ENCODE data around the gene MAFG.

DNA sequence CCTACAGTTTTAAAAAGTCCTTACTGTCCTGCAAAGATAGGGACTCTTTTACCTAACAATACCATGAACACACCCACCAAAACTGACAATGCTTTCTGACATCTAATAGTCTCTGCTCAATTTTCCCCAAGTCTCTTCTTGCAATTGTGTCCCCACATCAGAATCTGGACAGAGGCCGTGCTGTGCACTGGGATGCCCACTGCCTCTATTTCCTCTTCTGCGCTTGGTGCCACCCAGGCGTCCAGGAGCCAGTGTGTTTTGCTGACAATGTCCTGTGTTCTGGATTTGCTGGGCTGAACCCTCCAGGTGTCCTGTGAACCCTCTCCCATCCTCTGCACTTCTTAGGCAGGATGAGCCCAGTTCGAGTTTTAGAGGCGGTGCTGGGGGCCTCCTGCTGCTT, 50.0 kb downstream of the MAFG start:
- no peak for TF ChIP-seq CTCF (IDR thresholded peaks at IDR 0.05)
- TF ChIP-seq HMGA2 (CRISPR knock-in tag; IDR thresholded peaks at IDR 0.05) = no peak
- no peak for TF ChIP-seq ZNF219 (CRISPR knock-in tag; IDR thresholded peaks at IDR 0.05; ENCODE audit: borderline replicate concordance)
- TF ChIP-seq, protein P1, sequence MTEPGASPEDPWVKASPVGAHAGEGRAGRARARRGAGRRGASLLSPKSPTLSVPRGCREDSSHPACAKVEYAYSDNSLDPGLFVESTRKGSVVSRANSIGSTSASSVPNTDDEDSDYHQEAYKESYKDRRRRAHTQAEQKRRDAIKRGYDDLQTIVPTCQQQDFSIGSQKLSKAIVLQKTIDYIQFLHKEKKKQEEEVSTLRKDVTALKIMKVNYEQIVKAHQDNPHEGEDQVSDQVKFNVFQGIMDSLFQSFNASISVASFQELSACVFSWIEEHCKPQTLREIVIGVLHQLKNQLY (CRISPR knock-in tag; IDR thresholded peaks at IDR 0.05) = no peak
- TF ChIP-seq, protein P2, sequence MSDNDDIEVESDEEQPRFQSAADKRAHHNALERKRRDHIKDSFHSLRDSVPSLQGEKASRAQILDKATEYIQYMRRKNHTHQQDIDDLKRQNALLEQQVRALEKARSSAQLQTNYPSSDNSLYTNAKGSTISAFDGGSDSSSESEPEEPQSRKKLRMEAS (CRISPR knock-in tag; IDR thresholded peaks at IDR 0.05) = no peak
- no peak for TF ChIP-seq NFYB (CRISPR knock-in tag; conservative IDR thresholded peaks at IDR 0.05; ENCODE audit: low read depth)
- no peak for TF ChIP-seq CREB1 (CRISPR knock-in tag; IDR thresholded peaks at IDR 0.05)
- TF ChIP-seq, protein P3, sequence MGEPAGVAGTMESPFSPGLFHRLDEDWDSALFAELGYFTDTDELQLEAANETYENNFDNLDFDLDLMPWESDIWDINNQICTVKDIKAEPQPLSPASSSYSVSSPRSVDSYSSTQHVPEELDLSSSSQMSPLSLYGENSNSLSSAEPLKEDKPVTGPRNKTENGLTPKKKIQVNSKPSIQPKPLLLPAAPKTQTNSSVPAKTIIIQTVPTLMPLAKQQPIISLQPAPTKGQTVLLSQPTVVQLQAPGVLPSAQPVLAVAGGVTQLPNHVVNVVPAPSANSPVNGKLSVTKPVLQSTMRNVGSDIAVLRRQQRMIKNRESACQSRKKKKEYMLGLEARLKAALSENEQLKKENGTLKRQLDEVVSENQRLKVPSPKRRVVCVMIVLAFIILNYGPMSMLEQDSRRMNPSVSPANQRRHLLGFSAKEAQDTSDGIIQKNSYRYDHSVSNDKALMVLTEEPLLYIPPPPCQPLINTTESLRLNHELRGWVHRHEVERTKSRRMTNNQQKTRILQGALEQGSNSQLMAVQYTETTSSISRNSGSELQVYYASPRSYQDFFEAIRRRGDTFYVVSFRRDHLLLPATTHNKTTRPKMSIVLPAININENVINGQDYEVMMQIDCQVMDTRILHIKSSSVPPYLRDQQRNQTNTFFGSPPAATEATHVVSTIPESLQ (CRISPR knock-in tag; IDR thresholded peaks at IDR 0.05) = no peak
- TF ChIP-seq PRRX2 (CRISPR knock-in tag; IDR thresholded peaks at IDR 0.05) = no peak
- no peak for TF ChIP-seq TCF7 (CRISPR knock-in tag; IDR thresholded peaks at IDR 0.05; ENCODE audit: low read depth)
- TF ChIP-seq, protein P4, sequence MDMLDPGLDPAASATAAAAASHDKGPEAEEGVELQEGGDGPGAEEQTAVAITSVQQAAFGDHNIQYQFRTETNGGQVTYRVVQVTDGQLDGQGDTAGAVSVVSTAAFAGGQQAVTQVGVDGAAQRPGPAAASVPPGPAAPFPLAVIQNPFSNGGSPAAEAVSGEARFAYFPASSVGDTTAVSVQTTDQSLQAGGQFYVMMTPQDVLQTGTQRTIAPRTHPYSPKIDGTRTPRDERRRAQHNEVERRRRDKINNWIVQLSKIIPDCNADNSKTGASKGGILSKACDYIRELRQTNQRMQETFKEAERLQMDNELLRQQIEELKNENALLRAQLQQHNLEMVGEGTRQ (CRISPR knock-in tag; IDR thresholded peaks at IDR 0.05) = no peak
- TF ChIP-seq AR (CRISPR knock-in tag; IDR thresholded peaks at IDR 0.05) = no peak
- no peak for TF ChIP-seq ZNF423 (CRISPR knock-in tag; IDR thresholded peaks at IDR 0.05)
- TF ChIP-seq FOXK1 (CRISPR knock-in tag; IDR thresholded peaks at IDR 0.05) = no peak

Data from WTC11 (cell line).